Measurements from ENCODE around the gene CLTRN.
"Not testable (repeated sequence)": the region's sequence is repeated elsewhere in the genome, so short reads cannot be mapped to it uniquely, and the experiment has no call there.

Gene CLTRN, protein sequence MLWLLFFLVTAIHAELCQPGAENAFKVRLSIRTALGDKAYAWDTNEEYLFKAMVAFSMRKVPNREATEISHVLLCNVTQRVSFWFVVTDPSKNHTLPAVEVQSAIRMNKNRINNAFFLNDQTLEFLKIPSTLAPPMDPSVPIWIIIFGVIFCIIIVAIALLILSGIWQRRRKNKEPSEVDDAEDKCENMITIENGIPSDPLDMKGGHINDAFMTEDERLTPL

DNA sequence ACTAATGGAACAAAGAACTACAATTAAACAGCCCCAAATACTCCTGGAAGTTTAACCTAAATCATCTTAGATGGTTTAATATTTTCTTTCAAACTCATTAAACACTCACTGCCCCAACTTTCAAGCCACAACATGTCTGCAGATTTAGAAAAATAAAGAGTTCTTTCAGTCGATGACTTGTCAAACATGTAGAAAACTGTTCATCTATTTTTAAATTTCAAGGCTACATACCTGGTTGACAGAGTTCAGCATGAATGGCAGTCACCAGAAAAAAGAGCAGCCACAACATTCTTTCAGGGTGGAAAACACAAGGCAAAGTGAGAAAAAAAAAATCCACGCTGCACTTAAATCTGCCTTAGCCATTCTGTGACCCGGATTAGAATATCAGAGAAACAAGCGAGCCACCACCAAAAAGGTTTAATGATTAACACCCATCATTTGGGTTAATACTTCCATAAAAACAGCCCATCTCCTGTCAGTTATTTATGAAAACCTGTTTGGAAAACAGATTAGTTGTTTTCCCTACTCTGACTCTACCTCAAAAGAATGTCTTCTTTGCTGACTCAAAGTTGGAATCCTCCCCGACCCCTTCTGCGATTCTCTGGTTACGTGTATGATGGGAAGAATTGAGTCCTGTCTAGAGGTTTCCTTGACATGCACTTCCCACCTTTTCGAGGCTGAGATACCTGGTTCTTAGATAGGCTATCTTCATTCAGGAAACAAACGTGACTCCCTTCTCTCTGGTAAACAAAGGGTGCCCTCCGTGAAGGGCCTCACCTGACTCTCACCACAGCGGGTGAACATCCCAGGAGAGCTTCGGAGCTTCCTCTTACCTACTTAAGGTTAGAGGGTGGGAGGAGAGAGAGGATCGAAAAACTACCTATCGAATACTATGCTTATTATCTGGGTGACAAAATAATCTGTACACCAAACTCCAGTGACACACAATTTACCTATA, at the start of gene CLTRN:
CLTRN (minus strand) TSS at position 319 of the 958 bp plus-strand sequence; CDS start at position 289, 30 bp downstream.
- no peak for DNase-seq

DNA sequence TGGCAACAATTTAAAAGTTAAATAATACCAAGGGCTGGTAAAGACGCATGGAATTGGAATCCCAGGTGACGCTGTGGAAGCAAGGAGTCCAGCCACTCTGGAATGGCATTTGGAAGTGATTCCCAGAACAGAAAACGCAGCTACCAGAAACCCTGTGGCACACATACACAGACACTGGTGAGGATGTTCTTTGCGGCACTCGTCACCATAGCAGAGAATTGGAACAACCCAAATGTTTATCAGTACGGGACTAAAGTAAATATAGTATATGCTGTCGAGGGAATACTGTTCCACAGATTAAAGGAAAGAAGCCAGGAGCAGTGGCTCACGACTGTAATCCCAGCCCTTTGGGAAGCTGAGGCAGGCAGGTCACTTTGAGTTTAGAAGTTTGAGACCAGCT, 39.7 kb upstream of the CLTRN start:
- not testable (repeated sequence) for DNase-seq

GRCh38 chrX:15703809-15704208, 39.2 kb upstream of the CLTRN start:
- not testable (repeated sequence) for DNase-seq

DNA sequence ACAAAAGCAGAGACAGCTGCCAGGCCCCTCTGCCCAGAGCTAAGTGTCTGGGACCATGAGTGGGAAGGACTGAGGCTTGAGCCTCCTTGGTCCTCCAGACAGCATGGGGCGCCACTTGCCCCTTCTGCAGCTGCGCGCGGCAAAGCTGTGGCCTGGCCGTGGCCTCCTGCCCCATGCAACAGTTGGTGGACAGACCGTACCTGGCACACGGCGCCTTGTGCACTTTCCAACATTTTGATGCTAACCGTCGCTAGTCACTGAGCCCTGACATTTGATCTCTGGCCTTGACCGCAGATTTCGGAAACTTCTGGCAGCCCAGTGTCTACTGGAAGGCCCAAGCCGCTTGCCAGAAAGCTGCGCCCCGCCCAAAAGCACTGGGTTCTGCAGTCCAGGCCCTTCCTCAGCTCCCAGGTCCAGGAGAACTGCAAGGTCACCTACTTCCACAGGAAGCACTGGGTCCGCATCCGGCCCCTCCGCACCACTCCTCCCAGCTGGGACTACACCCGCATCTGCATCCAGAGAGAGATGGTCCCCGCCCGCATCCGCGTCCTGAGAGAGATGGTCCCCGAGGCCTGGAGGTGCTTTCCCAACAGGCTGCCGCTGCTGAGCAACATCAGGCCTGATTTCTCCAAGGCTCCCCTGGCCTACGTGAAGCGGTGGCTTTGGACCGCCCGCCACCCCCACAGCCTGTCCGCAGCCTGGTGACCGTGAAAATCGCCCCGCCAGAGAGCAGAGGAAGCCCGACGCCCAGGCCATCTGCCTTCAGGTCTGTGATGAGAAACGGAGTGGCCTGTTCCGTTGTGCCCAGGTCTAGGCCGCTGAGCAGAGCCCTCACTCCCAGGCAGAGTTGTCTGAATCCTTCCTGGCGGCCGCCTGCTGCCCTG, 38.1 kb upstream of the CLTRN start:
- no peak for DNase-seq

DNA sequence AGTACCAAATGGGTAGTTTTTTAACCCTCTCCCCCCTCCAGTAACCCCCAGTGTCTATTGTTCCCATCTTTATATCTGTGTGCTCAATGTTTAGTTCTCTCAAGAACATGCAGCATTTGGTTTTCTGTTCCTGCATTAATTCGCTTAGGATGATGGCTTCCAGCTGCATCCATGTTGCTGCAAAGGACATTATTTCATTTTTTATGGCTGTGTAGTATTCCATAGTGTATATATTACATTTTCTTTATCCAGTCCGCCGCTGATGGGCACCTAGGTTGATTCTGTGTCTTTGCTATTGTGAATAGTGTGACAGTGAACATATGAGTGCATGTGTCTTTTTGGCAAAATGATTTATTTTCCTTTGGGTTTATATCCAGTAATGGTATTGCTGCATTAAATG, 31.9 kb upstream of the CLTRN start:
- no peak for DNase-seq

GRCh38 chrX:15694941-15695451, 30.4 kb upstream of the CLTRN start:
- no peak for DNase-seq

- DNase-seq, result peak; percentile 2
These were observed 22.4 kb upstream of the CLTRN start for GRCh38 chrX:15686818-15687685.

- no peak for DNase-seq
These were observed 18.6 kb upstream of the CLTRN start for GRCh38 chrX:15683193-15683592.

- DNase-seq, result no peak
These were observed 16.8 kb upstream of the CLTRN start for GRCh38 chrX:15681433-15681832.

DNA sequence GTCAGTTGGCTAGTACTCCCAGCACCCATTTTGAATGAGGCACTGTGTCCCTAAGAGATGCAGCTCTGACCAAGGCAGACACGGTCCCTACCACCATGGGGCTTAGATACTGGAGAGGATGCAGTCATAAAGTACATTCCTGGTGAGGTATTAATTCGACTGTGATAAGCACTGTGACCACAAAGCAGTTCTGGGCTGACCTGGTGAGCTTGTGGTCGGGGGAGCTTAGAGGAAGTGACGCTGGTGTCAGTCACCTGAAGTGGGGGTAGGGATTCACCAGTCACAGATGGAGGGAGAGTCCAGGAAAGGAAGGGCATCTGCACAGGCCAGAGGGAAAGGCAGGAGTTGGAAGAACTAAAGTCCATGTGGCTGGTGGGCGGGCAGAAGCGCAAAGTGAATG, 15.8 kb upstream of the CLTRN start:
- peak; percentile 1 for DNase-seq

DNA sequence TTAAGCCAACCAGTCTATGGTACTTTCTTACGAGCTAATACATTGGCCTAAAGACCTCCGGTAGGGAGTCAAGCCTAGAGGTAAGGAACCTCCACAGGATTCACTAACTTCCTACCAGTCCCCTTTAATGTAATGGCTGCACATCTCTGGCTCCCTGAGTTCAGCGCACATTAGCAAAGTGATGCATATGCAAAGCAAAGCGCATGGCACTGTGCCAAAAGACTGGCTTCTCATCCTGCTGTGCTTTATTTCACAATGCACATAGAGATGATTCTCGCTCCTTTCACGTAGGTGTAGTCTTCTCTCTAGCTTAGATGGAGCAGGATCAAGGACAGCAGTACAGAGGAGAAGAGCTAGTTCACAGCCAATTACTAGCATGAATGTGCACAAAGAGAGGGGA, 14.6 kb upstream of the CLTRN start:
- no peak for DNase-seq

DNA sequence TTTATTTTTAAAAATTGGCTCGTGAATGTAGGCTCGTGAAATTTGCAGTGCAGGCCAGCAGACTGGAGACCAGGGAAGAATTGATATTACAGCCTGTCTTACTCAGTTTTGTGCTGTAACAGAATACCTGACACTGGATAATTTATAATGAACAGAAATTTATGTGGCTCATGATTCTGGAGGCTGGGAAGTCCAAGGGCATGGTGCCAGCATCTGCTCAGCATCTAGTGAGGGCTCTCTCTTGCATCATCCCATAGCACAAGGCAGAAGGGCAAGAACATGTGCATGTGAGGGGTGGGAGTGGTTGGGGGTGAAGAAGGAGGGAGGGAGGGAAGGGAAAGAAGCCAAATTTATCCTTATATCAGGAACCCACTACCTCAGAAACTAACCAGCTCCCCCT, 13.7 kb upstream of the CLTRN start:
- DNase-seq, result no peak

DNA sequence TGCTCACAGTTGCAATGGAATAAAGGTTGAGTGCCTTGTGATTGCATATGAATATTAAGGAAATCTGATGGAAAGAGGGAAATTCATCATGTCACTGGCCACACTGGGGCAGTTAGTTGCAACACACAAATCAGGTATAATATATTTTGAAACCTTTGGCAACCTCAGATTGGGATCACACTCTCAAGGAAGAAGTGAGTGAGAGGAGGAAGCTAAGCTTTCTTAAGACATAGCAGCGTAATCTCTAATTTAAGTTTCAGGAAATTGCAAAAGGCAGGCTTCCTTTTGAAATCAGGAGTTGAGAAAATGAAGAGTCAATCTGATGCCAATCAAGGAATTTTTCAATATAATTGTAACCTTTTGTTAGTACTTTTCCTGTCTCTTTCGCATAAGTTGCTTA, 12.3 kb upstream of the CLTRN start:
- DNase-seq, result no peak

GRCh38 chrX:15675490-15675921, 10.9 kb upstream of the CLTRN start:
- DNase-seq, result peak; percentile 74

- DNase-seq, result peak; percentile 79
These were observed 10.4 kb upstream of the CLTRN start for GRCh38 chrX:15674841-15675489.

DNA sequence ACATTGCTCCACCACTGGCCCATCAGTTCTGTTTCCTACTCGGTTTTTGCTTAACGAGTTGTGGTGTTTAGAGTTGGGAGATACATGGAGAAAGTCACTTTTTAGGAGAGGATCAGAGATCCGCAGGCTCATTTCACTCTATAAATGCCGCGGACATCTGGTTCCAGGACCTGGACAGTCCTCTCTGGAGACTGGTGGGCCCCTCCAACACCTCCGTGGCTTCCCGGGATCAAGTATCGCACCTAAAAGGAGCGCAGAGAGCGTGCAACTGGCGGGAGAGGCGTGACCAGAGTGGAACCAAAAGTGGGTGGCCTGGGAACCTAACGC, 9.9 kb upstream of the CLTRN start:
- no peak for DNase-seq

DNA sequence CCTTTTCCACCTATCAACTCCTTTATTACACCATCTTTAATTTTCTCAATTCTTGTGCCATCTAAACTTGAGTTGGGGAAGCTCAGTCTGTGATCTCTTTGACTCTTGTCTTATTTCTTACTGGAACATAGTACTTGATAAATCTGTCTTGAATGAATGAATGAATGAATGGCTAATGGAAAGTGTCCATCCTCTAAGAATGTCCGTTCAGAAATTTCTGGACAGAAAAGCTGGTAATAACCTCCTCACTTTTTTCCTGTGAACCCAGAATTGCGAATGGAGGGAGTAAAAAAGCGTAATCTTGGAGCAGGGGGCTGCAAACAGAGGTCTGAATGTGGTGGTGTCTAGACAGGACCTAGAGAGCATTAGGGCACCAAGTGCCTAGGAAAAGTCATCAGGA, 9.4 kb upstream of the CLTRN start:
- no peak for DNase-seq

- no peak for DNase-seq
These were observed 8.3 kb upstream of the CLTRN start for GRCh38 chrX:15672881-15673280.

GRCh38 chrX:15663439-15663838, 1.2 kb downstream of the CLTRN start:
- DNase-seq, result no peak

DNA sequence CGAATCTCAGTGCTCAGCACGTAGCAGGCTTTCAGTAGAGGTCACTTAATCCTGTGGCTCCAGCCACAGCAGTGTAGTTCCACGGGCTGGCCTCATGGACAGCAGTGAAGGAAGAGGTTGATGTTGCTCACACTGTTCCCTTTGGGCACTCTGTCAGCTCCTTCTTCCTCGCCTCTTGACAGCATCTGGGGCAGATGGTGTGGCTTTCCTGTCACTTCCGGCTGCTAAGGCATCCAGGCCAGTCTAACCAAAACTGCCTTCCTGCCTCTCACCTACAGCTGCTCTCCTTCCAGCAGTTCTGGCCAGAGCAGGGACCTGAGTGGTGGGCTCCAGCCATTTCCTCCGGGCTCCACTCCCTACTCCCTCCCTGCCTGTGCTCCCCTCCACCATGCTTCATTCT, 9.8 kb downstream of the CLTRN start:
- DNase-seq, result not testable (repeated sequence)

DNA sequence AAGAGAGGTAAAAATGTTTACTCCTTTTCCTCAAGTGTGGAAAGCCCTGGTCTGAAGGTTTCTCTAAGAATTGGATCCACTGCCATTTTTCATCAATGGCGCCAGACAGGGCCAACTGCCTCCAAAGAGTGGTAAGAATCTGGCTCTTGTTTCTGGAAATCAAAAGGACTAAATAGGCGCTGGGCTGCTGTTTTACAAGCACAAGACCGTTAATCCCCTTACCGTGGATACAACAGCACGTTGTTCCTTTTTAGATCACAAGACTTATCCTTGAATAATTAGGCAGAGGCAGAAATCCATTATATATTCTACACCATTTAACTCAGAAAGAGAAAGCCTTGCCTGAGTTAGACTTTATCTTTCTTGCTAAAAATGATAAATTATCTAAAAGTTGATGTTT, 10.6 kb downstream of the CLTRN start:
- DNase-seq, result no peak

DNA sequence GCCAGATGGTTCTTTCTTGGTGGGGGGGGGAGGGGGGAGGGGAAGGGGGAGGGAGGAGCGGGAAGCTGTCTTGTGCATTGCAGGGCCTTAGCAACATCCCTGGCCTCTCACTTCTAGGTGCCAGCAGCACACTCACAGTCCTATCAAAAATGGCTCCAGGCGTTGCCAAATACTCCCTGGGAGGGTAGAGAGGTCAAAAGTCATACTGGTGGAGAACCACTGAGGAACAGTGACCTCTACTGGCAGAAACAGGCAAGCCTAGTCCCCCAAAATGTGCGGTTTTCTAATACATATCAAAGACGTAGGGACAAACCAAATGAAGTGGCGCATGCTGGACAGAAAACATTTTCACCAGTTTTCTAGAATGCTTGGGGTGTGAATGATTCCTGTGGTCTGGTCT, 17.1 kb downstream of the CLTRN start:
- not testable (repeated sequence) for DNase-seq

Data from NK-92 treated with Interleukin-12 subunit alpha and Interleukin-12 subunit beta, amount 100 ng/mL, for 24 hours (cell line).